Stimulated activated CD4-positive, alpha-beta T cell treated with anti-CD3 and anti-CD28 coated beads, TNF-alpha, amount 100 ng/mL, for 48 hours (primary cell): Measurements from ENCODE around the gene IFNAR2.
A peak's percentile ranks its signal among the peaks of the same experiment; 100 is the strongest.

Source experiments
- DNase-seq, 3 donors: peaks; one replicate each; pipeline ENCODE4 v3.0.0-alpha.2; 2020; ENCODE audit warnings: low read depth in 3 of 3

The IFNAR2 gene

GRCh38 chr21:33229784-33230544 lies at the start of gene IFNAR2:
IFNAR2 (plus strand) TSS chr21:33229938; CDS start chr21:33241923, 11,985 bp downstream.
- peak in 2 of 3 donors; percentile 47 to 78 for DNase-seq

- no peak for DNase-seq
Observed at GRCh38 chr21:33185852-33186251, 43.9 kb upstream of the IFNAR2 start.

GRCh38 chr21:33187276-33187675 lies 42.5 kb upstream of the IFNAR2 start:
- no peak for DNase-seq

GRCh38 chr21:33189237-33189636 lies 40.5 kb upstream of the IFNAR2 start:
- DNase-seq = no peak

GRCh38 chr21:33189824-33190223 lies 39.9 kb upstream of the IFNAR2 start:
- DNase-seq = no peak

GRCh38 chr21:33196941-33197374 lies 32.8 kb upstream of the IFNAR2 start:
- DNase-seq = peak in 2 of 3 donors; percentile 33 to 53

GRCh38 chr21:33197496-33197895 lies 32.2 kb upstream of the IFNAR2 start:
- no peak for DNase-seq

- DNase-seq = no peak
Observed at GRCh38 chr21:33198346-33199099, 31.2 kb upstream of the IFNAR2 start.

GRCh38 chr21:33199100-33199464 lies 30.7 kb upstream of the IFNAR2 start:
- DNase-seq = no peak

GRCh38 chr21:33199516-33200217 lies 30.1 kb upstream of the IFNAR2 start:
- peak; percentile 54 to 69 (median 54) for DNase-seq

- DNase-seq = no peak
Observed at GRCh38 chr21:33201956-33202355, 27.8 kb upstream of the IFNAR2 start.

GRCh38 chr21:33202464-33203363 lies 27.0 kb upstream of the IFNAR2 start:
- DNase-seq = no peak

- DNase-seq = no peak
Observed at GRCh38 chr21:33203371-33203724, 26.4 kb upstream of the IFNAR2 start.

GRCh38 chr21:33205476-33205875 lies 24.3 kb upstream of the IFNAR2 start:
- no peak for DNase-seq

GRCh38 chr21:33206771-33207281 lies 22.9 kb upstream of the IFNAR2 start:
- DNase-seq = no peak

- DNase-seq = no peak
Observed at GRCh38 chr21:33207449-33208149, 22.1 kb upstream of the IFNAR2 start.

GRCh38 chr21:33208534-33208933 lies 21.2 kb upstream of the IFNAR2 start:
- no peak for DNase-seq

- DNase-seq = no peak
Observed at GRCh38 chr21:33211305-33211704, 18.4 kb upstream of the IFNAR2 start.

GRCh38 chr21:33211732-33212131 lies 18.0 kb upstream of the IFNAR2 start:
- no peak for DNase-seq

- no peak for DNase-seq
Observed at GRCh38 chr21:33212159-33212851, 17.4 kb upstream of the IFNAR2 start.
